ENCODE data around the gene CDK7. TPM values are rescaled to one million over a fixed set of nuclear protein-coding genes. Genes with fewer than 3 reads are reported as not detected.
A peak's percentile ranks its signal among the peaks of the same experiment; 100 is the strongest.

The CDK7 gene
- total and polyA plus RNA-seq, 11 donors = 9.6 to 23.1 (median 14.5) TPM

DNA sequence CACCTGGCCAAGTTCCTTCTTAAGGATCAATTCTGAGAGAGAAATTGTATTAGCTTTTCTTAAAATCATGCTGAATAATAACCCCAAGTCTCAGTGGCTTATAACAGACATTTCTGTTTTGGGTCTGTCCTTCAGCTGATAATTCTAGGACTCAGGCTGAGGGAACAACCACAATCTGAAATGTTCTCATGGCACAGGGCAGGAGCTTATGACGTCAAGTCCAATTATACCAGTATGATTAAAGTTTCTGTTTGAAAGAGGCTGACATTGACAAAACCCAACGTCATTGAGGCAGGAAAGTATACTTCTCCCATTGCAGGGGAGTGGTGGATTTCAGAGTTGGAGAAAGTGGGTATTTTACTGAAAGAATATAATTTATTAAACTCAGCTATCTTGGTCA is 23.5 kb upstream of the CDK7 start:
- Histone ChIP-seq H3K36me3 (no peaks in the 10 kb centered on the region), H3K4me3 (no peak overlapping the region), H3K9me3 (no peaks in the 10 kb centered on the region), H3K27ac (peak overlapping the region in 3 of 12 donors; percentile 10 to 45 (median 19)), H3K27me3 (no peaks in the 10 kb centered on the region), H3K4me1 (peaks cover 0 to 7% (median 0%) of the 10 kb centered on the region in 12 donors)
- DNase-seq = no peak
- intact Hi-C loops (cut with DNase I) = loop anchor here in 3 of 10 donors (5.0 to 10.0 kb wide), 3 partner anchors 36 to 116 kb away; partner anchors contain the start of genes CCNB1 (in 2 of the 3) and SLC30A5 (in 1 of the 3)
- peak; percentile 73 to 81 (median 76) for ATAC-seq
- 62 to 84% (median 76%) methylated on average over 2 of the region's 2 CpGs for WGBS, 4 donors
- TF ChIP-seq, protein P1, sequence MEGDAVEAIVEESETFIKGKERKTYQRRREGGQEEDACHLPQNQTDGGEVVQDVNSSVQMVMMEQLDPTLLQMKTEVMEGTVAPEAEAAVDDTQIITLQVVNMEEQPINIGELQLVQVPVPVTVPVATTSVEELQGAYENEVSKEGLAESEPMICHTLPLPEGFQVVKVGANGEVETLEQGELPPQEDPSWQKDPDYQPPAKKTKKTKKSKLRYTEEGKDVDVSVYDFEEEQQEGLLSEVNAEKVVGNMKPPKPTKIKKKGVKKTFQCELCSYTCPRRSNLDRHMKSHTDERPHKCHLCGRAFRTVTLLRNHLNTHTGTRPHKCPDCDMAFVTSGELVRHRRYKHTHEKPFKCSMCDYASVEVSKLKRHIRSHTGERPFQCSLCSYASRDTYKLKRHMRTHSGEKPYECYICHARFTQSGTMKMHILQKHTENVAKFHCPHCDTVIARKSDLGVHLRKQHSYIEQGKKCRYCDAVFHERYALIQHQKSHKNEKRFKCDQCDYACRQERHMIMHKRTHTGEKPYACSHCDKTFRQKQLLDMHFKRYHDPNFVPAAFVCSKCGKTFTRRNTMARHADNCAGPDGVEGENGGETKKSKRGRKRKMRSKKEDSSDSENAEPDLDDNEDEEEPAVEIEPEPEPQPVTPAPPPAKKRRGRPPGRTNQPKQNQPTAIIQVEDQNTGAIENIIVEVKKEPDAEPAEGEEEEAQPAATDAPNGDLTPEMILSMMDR (IDR thresholded peaks at IDR 0.05) = no peak
- no peak for TF ChIP-seq POLR2A (IDR thresholded peaks at IDR 0.05)

- 87 to 98% (median 91%) methylated on average over 2 of the region's 2 CpGs for WGBS, 4 donors
- no peak for TF ChIP-seq POLR2A (IDR thresholded peaks at IDR 0.05)
- TF ChIP-seq, protein P1 (IDR thresholded peaks at IDR 0.05) = no peak
- H3K9me3 ChIP-seq = no peaks in the 10 kb centered on the region
- no peak for DNase-seq
- no peak for ATAC-seq
- no peak overlapping the region for H3K4me3 ChIP-seq
- H3K36me3 ChIP-seq = no peaks in the 10 kb centered on the region
- no peaks in the 10 kb centered on the region for H3K27me3 ChIP-seq
- peaks cover 0 to 10% (median 2%) of the 10 kb centered on the region in 12 donors for H3K4me1 ChIP-seq
- no peak overlapping the region for H3K27ac ChIP-seq
- intact Hi-C loops (cut with DNase I) = loop anchor here in 3 of 10 donors (5.0 to 10.0 kb wide), 3 partner anchors 35 to 117 kb away; partner anchors contain the start of genes CCNB1 (in 2 of the 3) and SLC30A5 (in 1 of the 3)
These were observed 22.7 kb upstream of the CDK7 start for GRCh38 chr5:69212022-69212421.

DNA sequence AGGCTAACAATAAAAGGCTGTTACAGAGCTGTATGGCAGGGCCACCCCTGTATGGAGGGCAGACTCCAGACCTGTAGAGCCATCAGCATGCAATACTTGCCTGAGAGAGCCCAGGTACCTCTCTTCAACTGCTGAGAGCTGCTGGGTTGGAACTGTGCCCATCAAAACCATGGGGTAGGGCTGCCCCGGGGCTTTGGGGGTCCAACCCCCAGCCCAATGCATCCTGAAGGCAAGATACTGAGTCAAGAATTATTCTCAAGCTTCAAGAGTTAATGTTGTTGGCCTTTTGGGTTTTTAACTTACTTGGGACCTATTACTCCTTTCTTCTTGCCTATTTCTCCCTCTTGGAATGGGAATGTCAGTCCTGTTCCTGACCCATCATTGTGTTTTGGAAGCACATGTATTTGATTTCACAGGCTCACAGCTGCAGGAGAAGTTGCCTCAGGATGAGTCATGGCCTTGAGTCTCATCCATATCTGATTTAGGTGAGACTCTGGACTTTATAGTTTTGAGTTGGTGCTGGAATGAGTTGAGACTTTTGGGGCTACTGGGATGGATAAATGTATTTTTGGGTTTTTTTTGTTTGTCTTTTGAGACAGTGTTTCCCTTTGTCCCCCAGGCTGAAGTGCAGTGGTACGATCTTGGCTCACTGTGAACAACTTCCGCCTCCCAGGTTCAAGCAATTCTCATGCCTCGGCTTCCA is 21.0 kb upstream of the CDK7 start:
- TF ChIP-seq POLR2A (IDR thresholded peaks at IDR 0.05) = no peak
- TF ChIP-seq, protein P1 (IDR thresholded peaks at IDR 0.05) = no peak
- Histone ChIP-seq H3K36me3 (no peaks in the 10 kb centered on the region), H3K27me3 (no peaks in the 10 kb centered on the region), H3K9me3 (no peaks in the 10 kb centered on the region), H3K27ac (no peak overlapping the region), H3K4me1 (peaks cover 0 to 15% (median 5%) of the 10 kb centered on the region in 12 donors), H3K4me3 (no peak overlapping the region)
- intact Hi-C loops (cut with DNase I) = loop anchor here in 3 of 10 donors (5.0 to 10.0 kb wide), 3 partner anchors 34 to 119 kb away; partner anchors contain the start of genes CCNB1 (in 2 of the 3) and SLC30A5 (in 1 of the 3)
- no peak for ATAC-seq
- DNase-seq = no peak
- 92 to 96% (median 94%) methylated on average over 4 of the region's 4 CpGs for WGBS, 4 donors

DNA sequence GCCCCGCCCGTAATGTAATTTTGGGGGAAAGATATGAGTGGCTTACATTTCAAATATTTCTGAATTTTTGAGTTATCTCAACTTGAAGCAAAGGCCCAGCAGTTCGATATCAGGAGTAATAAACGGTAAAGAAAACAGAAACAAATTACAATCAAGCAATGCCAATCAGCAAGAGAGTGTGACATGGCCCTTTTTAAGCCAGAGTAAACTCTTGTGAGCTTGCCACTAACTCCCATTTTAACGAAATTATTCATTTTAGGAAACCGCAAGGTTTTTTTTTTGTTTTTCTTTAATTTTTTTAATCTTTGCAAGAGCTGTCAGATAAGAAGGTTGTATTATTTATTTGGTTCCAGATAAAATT is 17.6 kb upstream of the CDK7 start:
- H3K27me3 ChIP-seq = no peaks in the 10 kb centered on the region
- DNase-seq (no peak), ATAC-seq (no peak)
- 55 to 59% (median 57%) methylated on average over 6 of the region's 6 CpGs for WGBS, 4 donors
- H3K36me3 ChIP-seq = peaks cover 0 to 2% (median 0%) of the 10 kb centered on the region in 9 donors
- H3K9me3 ChIP-seq = no peaks in the 10 kb centered on the region
- peaks cover 0 to 26% (median 10%) of the 10 kb centered on the region in 12 donors for H3K4me1 ChIP-seq
- H3K4me3 ChIP-seq = peak overlapping the region; percentile 58 to 100 (median 94)
- TF ChIP-seq, protein P1 (IDR thresholded peaks at IDR 0.05) = no peak
- TF ChIP-seq POLR2A (IDR thresholded peaks at IDR 0.05) = no peak
- H3K27ac ChIP-seq = peak overlapping the region in 8 of 12 donors; percentile 9 to 99 (median 98)
- intact Hi-C loops (cut with DNase I) = loop anchor here in 4 of 10 donors (1.0 to 10.0 kb wide), 6 partner anchors 17 to 125 kb away; partner anchors contain the start of genes CCNB1 (in 2 of the 4), SLC30A5 (in 2 of the 4), CCDC125 (in 1 of the 4) and CDK7 (in 1 of the 4)
